Anterior cingulate cortex (tissue), 58 donors: ENCODE data around the gene SLC12A4.

Experiments used
- DNase-seq, 58 donors: peaks; one replicate each; lab custom pipeline; 2025; lab: John Stamatoyannopoulos, UW

The SLC12A4 gene

GRCh38 chr16:67914758-67915495 lies 53.5 kb downstream of the SLC12A4 start:
- no peak for DNase-seq

- peak in 53 of 58 donors; percentile 9 to 94 (median 71) for DNase-seq
These were observed 58.3 kb downstream of the SLC12A4 start for GRCh38 chr16:67910158-67910557.

GRCh38 chr16:67909056-67909742 lies 59.2 kb downstream of the SLC12A4 start:
- no peak for DNase-seq

DNA sequence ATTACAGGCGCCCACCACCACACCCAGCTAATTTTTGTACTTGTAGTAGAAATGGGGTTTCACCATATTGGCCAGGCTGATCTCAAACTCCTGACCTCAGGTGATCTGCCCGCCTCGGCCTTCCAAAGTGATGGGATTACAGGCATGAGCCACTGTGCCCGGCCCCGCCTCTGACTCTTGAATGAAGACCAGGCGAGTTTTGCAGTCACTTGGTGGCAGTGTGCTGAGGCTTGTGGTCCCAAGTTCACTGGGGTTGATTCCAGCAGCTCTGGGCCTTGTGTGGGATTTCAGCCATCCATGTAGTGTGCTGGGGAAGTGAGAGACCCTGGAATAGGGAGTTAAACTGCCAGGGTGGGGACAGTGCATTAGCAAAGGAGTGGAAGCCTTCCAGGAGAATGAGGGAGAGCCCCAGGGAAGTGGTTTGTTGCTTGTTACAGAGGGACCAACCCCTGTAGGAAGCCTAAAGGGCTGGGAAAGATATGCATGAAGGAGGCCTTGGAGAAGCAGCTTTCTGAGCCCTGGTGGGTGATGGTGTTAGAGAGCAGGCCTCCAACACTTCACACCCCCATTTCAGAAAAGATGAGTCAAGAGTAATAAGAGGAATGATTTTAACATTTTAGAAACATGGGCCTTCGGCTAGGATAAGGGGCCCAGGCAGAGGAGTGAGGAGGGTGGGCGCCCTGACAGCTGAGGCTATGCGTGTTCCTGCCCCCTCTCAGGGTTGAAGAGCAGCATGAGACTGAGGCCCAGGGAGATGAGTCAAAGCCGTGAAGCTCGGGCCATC lies 60.8 kb downstream of the SLC12A4 start:
- DNase-seq: no peak

- DNase-seq: no peak
These were observed 65.6 kb downstream of the SLC12A4 start for GRCh38 chr16:67902831-67903230.

GRCh38 chr16:67901734-67902133 lies 66.7 kb downstream of the SLC12A4 start:
- DNase-seq: no peak

GRCh38 chr16:67897231-67897630 lies 71.2 kb downstream of the SLC12A4 start:
- peak in 10 of 58 donors; percentile 8 to 57 (median 24) for DNase-seq

DNA sequence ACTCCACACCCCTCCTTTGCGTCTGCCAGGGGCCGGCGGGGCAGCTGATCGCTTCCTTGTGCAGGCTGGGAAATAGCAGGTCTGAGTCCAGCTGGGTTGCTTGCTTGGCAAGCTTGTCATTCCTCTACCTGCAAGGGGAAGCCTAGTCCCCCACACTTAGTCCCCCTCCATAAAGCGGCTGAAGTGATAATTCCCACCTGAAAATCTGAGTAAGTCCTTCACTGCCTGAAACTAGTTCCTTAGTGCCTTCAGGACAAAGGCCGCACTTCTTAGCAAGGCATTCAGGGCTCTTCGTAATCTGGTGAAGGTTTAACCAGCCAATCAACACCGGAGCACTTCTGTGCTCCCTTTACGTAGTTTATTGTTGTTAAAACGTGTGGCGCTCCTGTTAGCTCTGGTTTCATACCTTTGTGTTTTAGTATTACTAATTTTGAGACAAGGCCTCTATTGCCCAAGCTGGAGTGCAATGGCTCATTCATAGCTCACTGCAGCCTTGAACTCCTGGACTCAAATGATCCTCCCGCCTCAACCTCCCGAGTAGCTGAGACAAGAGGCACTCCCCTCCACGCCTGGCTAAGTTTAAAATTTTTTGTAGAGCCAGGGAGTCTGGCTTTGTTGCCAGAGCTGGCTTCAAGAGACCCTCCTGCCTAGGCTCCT lies 74.6 kb downstream of the SLC12A4 start:
- peak in 2 of 58 donors; percentile 29 to 47 for DNase-seq
